NT2/D1 (cell line): ENCODE data around the gene SLC4A4.

Experiments
- YY1 ChIP-seq: IDR thresholded peaks from 2 replicates; pipeline ENCODE4 v1.6.1; 2011; ENCODE audit not compliant: insufficient read length, insufficient read depth
- ZNF274 ChIP-seq: IDR thresholded peaks from 2 replicates; pipeline ENCODE4 v1.6.1; 2011; ENCODE audit warnings: mild to moderate bottlenecking, low read depth, low read length

- TF ChIP-seq ZNF274 (no peak), YY1 (no peak)
Observed at GRCh38 chr4:71417150-71417549, 78.3 kb downstream of the SLC4A4 start.
